PFSK-1 (cell line): ENCODE data around the gene IL17C.

ENCODE experiments used
- FOXP2 ChIP-seq: optimal IDR thresholded peaks from 2 replicates; pipeline ENCODE3; 2011; ENCODE audit warnings: borderline replicate concordance, control low read depth, inconsistent platforms; ENCODE audit not compliant: insufficient read depth; ENCODE audit errors: extremely low read length, extremely low read depth
- POLR2AphosphoS5 ChIP-seq: IDR thresholded peaks from 2 replicates; pipeline ENCODE4 v1.6.1; 2012; ENCODE audit warnings: low read depth, mild to moderate bottlenecking, control low read depth, low read length, moderate library complexity
- REST ChIP-seq, 2 experiments: IDR thresholded peaks; 2 replicates each; pipeline versions ENCODE4 v1.6.1 to v1.8.0; 2011 to 2012; ENCODE audit warnings: low read depth in 2 of 2, low read length in 2 of 2, control low read depth in 1 of 2, inconsistent platforms in 1 of 2, mild to moderate bottlenecking in 1 of 2, moderate library complexity in 1 of 2; ENCODE audit not compliant: insufficient read depth in 1 of 2
- SIN3A ChIP-seq: IDR thresholded peaks from 2 replicates; pipeline ENCODE4 v1.6.1; 2012; ENCODE audit warnings: mild to moderate bottlenecking, low read length, moderate library complexity, borderline replicate concordance; ENCODE audit not compliant: insufficient read depth
- TAF1 ChIP-seq: IDR thresholded peaks from 2 replicates; pipeline ENCODE4 v1.6.1; 2012; ENCODE audit warnings: low read length, control low read depth, borderline replicate concordance; ENCODE audit not compliant: insufficient read depth

- no peak for TF ChIP-seq REST (IDR thresholded peaks at IDR 0.05; ENCODE audit: insufficient read depth in 1 of 2, low read depth in 2 of 2, low read length in 2 of 2)
- TF ChIP-seq POLR2AphosphoS5, result no peak
- TF ChIP-seq TAF1, result no peak
- no peak for TF ChIP-seq SIN3A
- TF ChIP-seq FOXP2, result no peak
Observed at GRCh38 chr16:88654363-88655052, 16.1 kb downstream of the IL17C start.
